CD14-positive monocyte (primary cell): ENCODE measurements around the gene MPHOSPH6. TPM values are rescaled to one million over a fixed set of nuclear protein-coding genes. Genes with fewer than 3 reads are reported as not detected.

Experiments
- DNase-seq, 3 donors: peaks; one replicate each; pipeline ENCODE4 v3.0.0-alpha.2; 2011 to 2022
- H2AFZ ChIP-seq: 2 replicates; pipeline ENCODE4 v1.6.0; 2012; ENCODE audit warnings: mild to moderate bottlenecking, low read depth, low read length, inconsistent platforms; ENCODE audit not compliant: insufficient read depth, poor library complexity, severe bottlenecking
- H3K27ac ChIP-seq, 2 donors: 1 replicate in 1 of 2; 2 replicates in 1 of 2; pipeline ENCODE4 v1.5.1; 2012 to 2013; ENCODE audit warnings: low read length in 2 of 2, control low read depth in 1 of 2, inconsistent platforms in 1 of 2, low read depth in 1 of 2, mild to moderate bottlenecking in 1 of 2
- H3K27me3 ChIP-seq, 2 donors: one replicate each; pipeline versions ENCODE4 v1.6.0 to v1.6.1; 2011 to 2013; ENCODE audit warnings: low read length in 2 of 2; ENCODE audit not compliant: control insufficient read depth in 2 of 2, insufficient read depth in 2 of 2
- H3K36me3 ChIP-seq, 2 donors: replicated peaks in 1 of 2; 1 replicate in 1 of 2; 2 replicates in 1 of 2; pipeline versions ENCODE4 v1.5.1 to v1.6.1; 2012 to 2013; ENCODE audit warnings: low read length in 2 of 2, control low read depth in 1 of 2, inconsistent platforms in 1 of 2, mild to moderate bottlenecking in 1 of 2; ENCODE audit not compliant: insufficient read depth in 2 of 2, control insufficient read depth in 1 of 2
- H3K4me1 ChIP-seq, 2 donors: 1 replicate in 1 of 2; 2 replicates in 1 of 2; pipeline versions ENCODE4 v1.5.1 to v1.6.1; 2012 to 2013; ENCODE audit warnings: low read length in 2 of 2, control low read depth in 1 of 2, inconsistent platforms in 1 of 2, mild to moderate bottlenecking in 1 of 2, moderate library complexity in 1 of 2; ENCODE audit not compliant: insufficient read depth in 2 of 2, control insufficient read depth in 1 of 2
- H3K4me2 ChIP-seq: replicated peaks from 2 replicates; pipeline ENCODE3; 2012; ENCODE audit warnings: low read length, moderate library complexity, mild to moderate bottlenecking; ENCODE audit not compliant: poor library complexity, severe bottlenecking; ENCODE audit errors: extremely low read depth
- H3K4me3 ChIP-seq, 3 experiments: fragments of 200-600 bp in 1 of 3; sonication (generic) in 1 of 3; replicated peaks in 1 of 3; 1 replicate in 2 of 3; 2 replicates in 1 of 3; pipeline ENCODE4 v1.5.1; 2011 to 2013; ENCODE audit warnings: low read length in 3 of 3, mild to moderate bottlenecking in 3 of 3, control low read depth in 2 of 3, low read depth in 2 of 3, inconsistent platforms in 1 of 3, moderate library complexity in 1 of 3
- H3K79me2 ChIP-seq: 2 replicates; pipeline ENCODE4 v1.6.0; 2012; ENCODE audit warnings: mild to moderate bottlenecking, control low read depth, inconsistent platforms, low read length, moderate library complexity; ENCODE audit not compliant: insufficient read depth
- H3K9ac ChIP-seq: 2 replicates; pipeline ENCODE4 v1.6.0; 2017; ENCODE audit warnings: low read length, mild to moderate bottlenecking; ENCODE audit not compliant: insufficient read depth, poor library complexity, severe bottlenecking
- H3K9me3 ChIP-seq, 2 donors: replicated peaks in 1 of 2; 1 replicate in 1 of 2; 2 replicates in 1 of 2; pipeline versions ENCODE4 v1.5.1 to v1.6.1; 2012 to 2013; ENCODE audit warnings: low read length in 2 of 2, control low read depth in 1 of 2; ENCODE audit not compliant: control insufficient read depth in 1 of 2, insufficient read depth in 1 of 2
- H4K20me1 ChIP-seq: 2 replicates; pipeline ENCODE4 v1.6.0; 2012; ENCODE audit warnings: mild to moderate bottlenecking, low read length, control low read depth, moderate library complexity; ENCODE audit not compliant: insufficient read depth
- H3K27ac Mint-ChIP-seq, 7 donors: one replicate each; pipeline ENCODE4 v1.8.0; 2020; ENCODE audit warnings: mild to moderate bottlenecking in 7 of 7, mixed read lengths in 7 of 7, moderate library complexity in 6 of 7, inconsistent platforms in 2 of 7
- H3K27me3 Mint-ChIP-seq, 3 donors: one replicate each; pipeline ENCODE4 v1.8.0; 2021 to 2022; ENCODE audit warnings: low read depth in 3 of 3, mild to moderate bottlenecking in 3 of 3, mixed read lengths in 3 of 3, moderate library complexity in 3 of 3, inconsistent platforms in 1 of 3
- H3K36me3 Mint-ChIP-seq, 2 donors: one replicate each; pipeline ENCODE4 v1.8.0; 2020; ENCODE audit warnings: mixed read lengths in 2 of 2, inconsistent platforms in 1 of 2, mild to moderate bottlenecking in 1 of 2
- H3K4me1 Mint-ChIP-seq: one replicate; pipeline ENCODE4 v1.8.0; 2020; ENCODE audit warnings: mild to moderate bottlenecking, mixed read lengths
- H3K4me3 Mint-ChIP-seq, 2 donors: one replicate each; pipeline ENCODE4 v1.8.0; 2020; ENCODE audit warnings: mild to moderate bottlenecking in 2 of 2, mixed read lengths in 2 of 2, moderate library complexity in 1 of 2
- H3K9me3 Mint-ChIP-seq, 7 donors: one replicate each; pipeline ENCODE4 v1.8.0; 2020 to 2022; ENCODE audit warnings: mixed read lengths in 7 of 7, mild to moderate bottlenecking in 6 of 7, moderate library complexity in 6 of 7, inconsistent platforms in 2 of 7
- WGBS: methylation state at CpG from one replicate; pipeline ENCODE4 v1.1.5; 2013; ENCODE audit warnings: missing lambda C conversion rate; ENCODE audit not compliant: insufficient coverage; 5-methylcytosine and 5-hydroxymethylcytosine counted together
- intact Hi-C, 2 donors: fragments of 100-400 bp; cut with micrococcal nuclease; formaldehyde crosslinking; loops; one replicate each; pipeline versions ENCODE4 v1.15.0 to v1.15.1; 2023
- polyA plus RNA-seq, 3 donors: library from polyadenylated mRNA; depleted of rRNA in 1 of 3; unstranded in 2 of 3; stranded (reverse) in 1 of 3; fragments of 300-500 nt in 2 of 3; fragments of >200 nt in 1 of 3; fragmentation: Illumina TruSeq in 2 of 3; gene quantifications; 1 replicate in 2 of 3; 2 replicates in 1 of 3; pipeline ENCODE4 v1.2.3, GENCODE V29; 2012 to 2021
- TF ChIP-seq, protein P1 (sequence below): fragments of 200-600 bp; IDR thresholded peaks from one replicate; pipeline ENCODE4 v1.8.0; 2022; ENCODE audit warnings: antibody characterized with exemption, mild to moderate bottlenecking

MPHOSPH6 gene
- polyA plus RNA-seq, 3 donors: 8.6 to 37.6 (median 20.2) TPM

DNA sequence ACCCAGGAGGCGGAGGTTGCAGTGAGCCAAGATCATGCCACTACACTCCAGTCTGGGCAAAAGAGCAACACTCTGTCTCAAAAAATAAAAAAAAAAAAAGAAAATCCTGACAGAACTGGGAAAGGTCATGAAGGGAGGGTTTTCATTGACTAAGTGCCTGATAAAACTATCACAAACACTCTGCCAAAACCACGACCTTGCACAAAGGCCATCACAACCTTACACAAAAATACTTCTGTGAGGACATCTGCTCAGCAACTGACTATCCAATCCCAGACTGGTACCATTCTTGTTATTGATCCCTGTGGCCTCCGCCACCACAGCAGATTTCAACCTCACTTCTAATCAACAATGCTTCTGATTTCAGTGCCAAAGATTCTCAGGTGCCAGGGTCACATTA lies 40.1 kb downstream of the MPHOSPH6 start:
- intact Hi-C loops: no loop called here
- no CpG with 5 or more reads among the region's 3 CpGs for WGBS

DNA sequence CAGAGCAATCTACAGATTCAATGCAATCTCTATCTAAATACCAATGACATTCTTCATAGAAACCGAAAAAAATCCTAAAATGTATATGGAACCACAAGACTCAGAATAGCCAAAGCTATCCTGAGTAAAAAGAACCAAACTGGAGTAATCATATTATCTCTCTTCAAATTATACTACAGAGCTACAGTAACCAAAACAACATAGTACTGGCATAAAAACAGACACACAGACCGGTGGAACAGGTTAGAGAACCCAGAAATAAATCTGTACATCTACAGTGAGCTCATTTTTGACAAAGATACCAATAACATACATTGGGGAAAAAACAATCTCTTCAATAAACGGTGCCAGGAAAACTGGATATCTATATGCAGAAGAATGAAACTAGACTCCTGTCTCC lies 45.4 kb downstream of the MPHOSPH6 start:
- Histone ChIP-seq H3K4me3 (no peak overlapping the region), H3K36me3 (no peaks in the 10 kb centered on the region), H3K79me2 (no peaks in the 10 kb centered on the region), H3K27ac (no peak overlapping the region), H3K4me1 (no peaks in the 10 kb centered on the region), H4K20me1 (no peaks in the 10 kb centered on the region), H3K9ac (no peak overlapping the region), H3K9me3 (no peaks in the 10 kb centered on the region), H3K4me2 (no peak overlapping the region), H2AFZ (no peak overlapping the region), H3K27me3 (no peaks in the 10 kb centered on the region)
- intact Hi-C loops: no loop called here
- DNase-seq: no peak
- TF ChIP-seq, protein P1, sequence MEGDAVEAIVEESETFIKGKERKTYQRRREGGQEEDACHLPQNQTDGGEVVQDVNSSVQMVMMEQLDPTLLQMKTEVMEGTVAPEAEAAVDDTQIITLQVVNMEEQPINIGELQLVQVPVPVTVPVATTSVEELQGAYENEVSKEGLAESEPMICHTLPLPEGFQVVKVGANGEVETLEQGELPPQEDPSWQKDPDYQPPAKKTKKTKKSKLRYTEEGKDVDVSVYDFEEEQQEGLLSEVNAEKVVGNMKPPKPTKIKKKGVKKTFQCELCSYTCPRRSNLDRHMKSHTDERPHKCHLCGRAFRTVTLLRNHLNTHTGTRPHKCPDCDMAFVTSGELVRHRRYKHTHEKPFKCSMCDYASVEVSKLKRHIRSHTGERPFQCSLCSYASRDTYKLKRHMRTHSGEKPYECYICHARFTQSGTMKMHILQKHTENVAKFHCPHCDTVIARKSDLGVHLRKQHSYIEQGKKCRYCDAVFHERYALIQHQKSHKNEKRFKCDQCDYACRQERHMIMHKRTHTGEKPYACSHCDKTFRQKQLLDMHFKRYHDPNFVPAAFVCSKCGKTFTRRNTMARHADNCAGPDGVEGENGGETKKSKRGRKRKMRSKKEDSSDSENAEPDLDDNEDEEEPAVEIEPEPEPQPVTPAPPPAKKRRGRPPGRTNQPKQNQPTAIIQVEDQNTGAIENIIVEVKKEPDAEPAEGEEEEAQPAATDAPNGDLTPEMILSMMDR: no peak
- Mint-ChIP-seq H3K36me3 (no peaks in the 10 kb centered on the region), H3K27me3 (peaks cover 4 to 11% (median 6%) of the 10 kb centered on the region in 3 donors), H3K4me3 (no peak overlapping the region), H3K27ac (no peak overlapping the region), H3K9me3 (peaks cover 0 to 5% (median 2%) of the 10 kb centered on the region in 7 donors), H3K4me1 (no peaks in the 10 kb centered on the region)
- 100% methylated on average over 1 of the region's 3 CpGs for WGBS

More for the DNA sequence above, 40.1 kb downstream of the MPHOSPH6 start:
- H3K4me2 ChIP-seq: no peak overlapping the region
- no peak overlapping the region for H2AFZ ChIP-seq
- no peak overlapping the region for H3K9ac ChIP-seq
- Mint-ChIP-seq H3K4me1 (no peaks in the 10 kb centered on the region), H3K4me3 (no peak overlapping the region), H3K27ac (no peak overlapping the region), H3K9me3 (peaks cover 0 to 5% (median 2%) of the 10 kb centered on the region in 7 donors), H3K36me3 (no peaks in the 10 kb centered on the region), H3K27me3 (peaks cover 5 to 12% (median 8%) of the 10 kb centered on the region in 3 donors)
- H3K27ac ChIP-seq: no peak overlapping the region
- H3K9me3 ChIP-seq: no peaks in the 10 kb centered on the region
- DNase-seq: no peak
- H3K79me2 ChIP-seq: no peaks in the 10 kb centered on the region
- no peaks in the 10 kb centered on the region for H4K20me1 ChIP-seq
- no peaks in the 10 kb centered on the region for H3K27me3 ChIP-seq
- no peaks in the 10 kb centered on the region for H3K4me1 ChIP-seq
- H3K36me3 ChIP-seq: no peaks in the 10 kb centered on the region
- no peak overlapping the region for H3K4me3 ChIP-seq
- TF ChIP-seq, protein P1: no peak
